Hepatocyte (in vitro differentiated cells): ENCODE results near the gene DYSF. TPM values are rescaled to one million over a fixed set of nuclear protein-coding genes. Genes with fewer than 3 reads are reported as not detected.

Experiments
- DNase-seq: peaks from one replicate; pipeline ENCODE4 v3.0.0-alpha.2; 2016; ENCODE audit warnings: low spot score
- H2AFZ ChIP-seq: fragments of 200-600 bp; sonication (generic); 2 replicates; pipeline ENCODE4 v1.6.0; 2016; ENCODE audit warnings: antibody characterized with exemption, mild to moderate bottlenecking
- H3K27ac ChIP-seq: fragments of 200-600 bp; sonication (generic); 2 replicates; pipeline ENCODE4 v1.5.1; 2016; ENCODE audit warnings: mild to moderate bottlenecking
- H3K27me3 ChIP-seq: fragments of 200-600 bp; sonication (generic); 2 replicates; pipeline ENCODE4 v1.6.1; 2016
- H3K36me3 ChIP-seq: fragments of 200-600 bp; sonication (generic); replicated peaks from 2 replicates; pipeline ENCODE4 v1.5.1; 2016; ENCODE audit warnings: low read depth; ENCODE audit not compliant: insufficient read depth
- H3K4me1 ChIP-seq: fragments of 200-600 bp; sonication (generic); 2 replicates; pipeline ENCODE4 v1.5.1; 2016; ENCODE audit warnings: mild to moderate bottlenecking, moderate library complexity; ENCODE audit not compliant: insufficient read depth
- H3K4me2 ChIP-seq: fragments of 200-600 bp; sonication (generic); 2 replicates; pipeline ENCODE4 v1.6.0; 2016
- H3K4me3 ChIP-seq: fragments of 200-600 bp; sonication (generic); 2 replicates; pipeline ENCODE4 v1.5.1; 2016; ENCODE audit warnings: mild to moderate bottlenecking
- H3K79me2 ChIP-seq: fragments of 200-600 bp; sonication (generic); 2 replicates; pipeline ENCODE4 v1.6.0; 2017; ENCODE audit warnings: mild to moderate bottlenecking
- H3K9me2 ChIP-seq: fragments of 200-600 bp; sonication (generic); replicated peaks from 2 replicates; pipeline ENCODE4 v1.6.0; 2017; ENCODE audit warnings: mild to moderate bottlenecking; ENCODE audit not compliant: insufficient read depth
- H3K9me3 ChIP-seq: fragments of 200-600 bp; sonication (generic); 2 replicates; pipeline ENCODE4 v1.5.1; 2016; ENCODE audit warnings: low read depth, mild to moderate bottlenecking
- H4K20me1 ChIP-seq: fragments of 200-600 bp; sonication (generic); 2 replicates; pipeline ENCODE4 v1.6.0; 2016; ENCODE audit warnings: mild to moderate bottlenecking; ENCODE audit not compliant: insufficient read depth, poor library complexity, severe bottlenecking
- CTCF ChIP-seq: fragments of 200-600 bp; sonication (generic); IDR thresholded peaks from 2 replicates; pipeline ENCODE4 v1.5.1; 2016; ENCODE audit warnings: antibody characterized with exemption, mild to moderate bottlenecking; ENCODE audit not compliant: poor library complexity
- EZH2 ChIP-seq: fragments of 200-600 bp; sonication (generic); IDR thresholded peaks from 2 replicates; pipeline ENCODE4 v1.6.1; 2016; ENCODE audit warnings: antibody characterized with exemption, mild to moderate bottlenecking, borderline replicate concordance
- EZH2phosphoT487 ChIP-seq: fragments of 200-600 bp; sonication (generic); IDR thresholded peaks from one replicate; pipeline ENCODE4 v1.6.1; 2018; ENCODE audit warnings: antibody characterized with exemption, mild to moderate bottlenecking, low read depth, moderate library complexity; ENCODE audit not compliant: unreplicated experiment, severe bottlenecking
- WGBS: methylation state at CpG from one replicate; pipeline ENCODE4 v1.1.6; 2016; ENCODE audit warnings: low lambda C conversion rate; ENCODE audit errors: missing lambda C conversion rate; 5-methylcytosine and 5-hydroxymethylcytosine counted together
- polyA plus RNA-seq: library from polyadenylated mRNA; unstranded; fragments of >200 nt; fragmentation: Nextera tagmentation; extraction: Ambion mirVana; gene quantifications from 2 replicates; pipeline ENCODE4 v1.2.1, GENCODE V29; 2016
- total RNA-seq: library from RNA; depleted of rRNA; stranded (reverse); fragments of >200 nt; gene quantifications from 2 replicates; pipeline ENCODE4 v1.2.3, GENCODE V29; 2014

The DYSF gene
- total and polyA plus RNA-seq, 2 experiments from 2014 or later: 0.25 to 0.90 TPM

- Histone ChIP-seq H2AFZ (no peak overlapping the region), H3K9me2 (no peaks in the 10 kb centered on the region), H3K27ac (peak overlapping the region; percentile 33), H3K79me2 (no peaks in the 10 kb centered on the region), H3K36me3 (no peaks in the 10 kb centered on the region), H4K20me1 (no peaks in the 10 kb centered on the region), H3K9me3 (no peaks in the 10 kb centered on the region), H3K27me3 (no peaks in the 10 kb centered on the region), H3K4me1 (no peaks in the 10 kb centered on the region), H3K4me2 (peak overlapping the region; percentile 45), H3K4me3 (no peak overlapping the region)
- peak; percentile 55 for DNase-seq
- TF ChIP-seq CTCF: no peak
- no peak for TF ChIP-seq EZH2phosphoT487
- TF ChIP-seq EZH2: no peak
- WGBS: 53% methylated on average over 14 of the region's 14 CpGs
Observed at GRCh38 chr2:71631411-71631931, 178.1 kb downstream of the DYSF start.

- H3K9me2 ChIP-seq: no peaks in the 10 kb centered on the region
Observed at GRCh38 chr2:71633086-71633485, 179.7 kb downstream of the DYSF start.

GRCh38 chr2:71634567-71634966 lies 181.2 kb downstream of the DYSF start:
- Histone ChIP-seq H3K4me3 (no peak overlapping the region), H3K27ac (no peak overlapping the region), H3K4me2 (no peak overlapping the region), H3K9me3 (no peaks in the 10 kb centered on the region), H3K36me3 (no peaks in the 10 kb centered on the region), H3K79me2 (no peaks in the 10 kb centered on the region), H4K20me1 (no peaks in the 10 kb centered on the region), H3K9me2 (no peaks in the 10 kb centered on the region), H2AFZ (no peak overlapping the region), H3K27me3 (no peaks in the 10 kb centered on the region), H3K4me1 (no peaks in the 10 kb centered on the region)
- DNase-seq: no peak
- no peak for TF ChIP-seq EZH2phosphoT487
- no peak for TF ChIP-seq CTCF
- TF ChIP-seq EZH2: no peak
- WGBS: 90% methylated on average over 1 of the region's 1 CpG

More at GRCh38 chr2:71633086-71633485, 179.7 kb downstream of the DYSF start:
- H3K4me1 ChIP-seq: no peaks in the 10 kb centered on the region
- H3K9me3 ChIP-seq: no peaks in the 10 kb centered on the region
- no peak for DNase-seq
- H2AFZ ChIP-seq: no peak overlapping the region
- 87% methylated on average over 3 of the region's 3 CpGs for WGBS
- no peaks in the 10 kb centered on the region for H4K20me1 ChIP-seq
- H3K4me3 ChIP-seq: no peak overlapping the region
- no peaks in the 10 kb centered on the region for H3K36me3 ChIP-seq
- H3K27me3 ChIP-seq: no peaks in the 10 kb centered on the region
- H3K4me2 ChIP-seq: no peak overlapping the region
- H3K27ac ChIP-seq: no peak overlapping the region
- H3K79me2 ChIP-seq: no peaks in the 10 kb centered on the region
- TF ChIP-seq CTCF: no peak
- TF ChIP-seq EZH2phosphoT487: no peak
- no peak for TF ChIP-seq EZH2
